Urothelium cell line (cell line): ENCODE results near the gene DOCK4.

Experiments used
- DNase-seq: peaks from one replicate; pipeline ENCODE4 v3.0.0; 2011; ENCODE audit warnings: low spot score, mixed read lengths
- FAIRE-seq: peaks from 2 replicates; lab custom pipeline; 2011; peaks lifted over from hg19 to GRCh38; lab: Jason Lieb, UNC

DOCK4 gene

GRCh38 chr7:112063974-112064373, 142.2 kb downstream of the DOCK4 start:
- FAIRE-seq (no peak), DNase-seq (no peak)

GRCh38 chr7:112061051-112061450, 145.1 kb downstream of the DOCK4 start:
- no peak for DNase-seq
- FAIRE-seq, result no peak

- no peak for DNase-seq
- FAIRE-seq, result no peak
Measured at GRCh38 chr7:112060625-112061024, 145.6 kb downstream of the DOCK4 start.

GRCh38 chr7:112059675-112060074, 146.5 kb downstream of the DOCK4 start:
- no peak for DNase-seq
- no peak for FAIRE-seq

GRCh38 chr7:112058686-112059085, 147.5 kb downstream of the DOCK4 start:
- no peak for DNase-seq
- FAIRE-seq, result no peak

GRCh38 chr7:112056409-112056808, 149.8 kb downstream of the DOCK4 start:
- no peak for DNase-seq

GRCh38 chr7:112053737-112054069, 152.5 kb downstream of the DOCK4 start:
- no peak for DNase-seq
- no peak for FAIRE-seq

More at GRCh38 chr7:112056409-112056808, 149.8 kb downstream of the DOCK4 start:
- no peak for FAIRE-seq

- no peak for DNase-seq
- no peak for FAIRE-seq
Measured at GRCh38 chr7:112052993-112053736, 153.0 kb downstream of the DOCK4 start.

- DNase-seq (no peak), FAIRE-seq (no peak)
Measured at GRCh38 chr7:112052498-112052897, 153.7 kb downstream of the DOCK4 start.

GRCh38 chr7:112050250-112050881, 155.8 kb downstream of the DOCK4 start:
- no peak for DNase-seq

GRCh38 chr7:112049555-112050249, 156.5 kb downstream of the DOCK4 start:
- DNase-seq (no peak), FAIRE-seq (no peak)

More at GRCh38 chr7:112050250-112050881, 155.8 kb downstream of the DOCK4 start:
- FAIRE-seq, result no peak

GRCh38 chr7:112047421-112047820, 158.8 kb downstream of the DOCK4 start:
- no peak for DNase-seq
- FAIRE-seq, result no peak

GRCh38 chr7:112045222-112045621, 161.0 kb downstream of the DOCK4 start:
- FAIRE-seq, result no peak
- no peak for DNase-seq

GRCh38 chr7:112042631-112043030, 163.6 kb downstream of the DOCK4 start:
- DNase-seq, result no peak
- FAIRE-seq, result no peak

- FAIRE-seq (no peak), DNase-seq (no peak)
Measured at GRCh38 chr7:112038353-112038752, 167.8 kb downstream of the DOCK4 start.

GRCh38 chr7:112036071-112036470, 170.1 kb downstream of the DOCK4 start:
- FAIRE-seq, result no peak
- DNase-seq, result no peak

GRCh38 chr7:112031689-112032088, 174.5 kb downstream of the DOCK4 start:
- no peak for DNase-seq
- FAIRE-seq, result no peak

GRCh38 chr7:112025556-112025955, 180.6 kb downstream of the DOCK4 start:
- FAIRE-seq (no peak), DNase-seq (no peak)

GRCh38 chr7:112023786-112024185, 182.4 kb downstream of the DOCK4 start:
- FAIRE-seq (no peak), DNase-seq (no peak)

- no peak for FAIRE-seq
- no peak for DNase-seq
Measured at GRCh38 chr7:112023282-112023681, 182.9 kb downstream of the DOCK4 start.

- no peak for FAIRE-seq
Measured at GRCh38 chr7:112022128-112022527, 184.1 kb downstream of the DOCK4 start.

More at GRCh38 chr7:112022128-112022527, 184.1 kb downstream of the DOCK4 start:
- no peak for DNase-seq
